HG02943 (cell line): ENCODE results near the gene QPCTL.
"Not testable (repeated sequence)": the region's sequence is repeated elsewhere in the genome, so short reads cannot be mapped to it uniquely, and the experiment has no call there.

Experiments used
- ATAC-seq: cut with Tn5 transposase; IDR thresholded peaks from one replicate; pipeline ENCODE4 v1.9.1; 2021; ENCODE audit warnings: mild to moderate bottlenecking, low read depth, moderate library complexity; ENCODE audit not compliant: unreplicated experiment

The QPCTL gene

DNA sequence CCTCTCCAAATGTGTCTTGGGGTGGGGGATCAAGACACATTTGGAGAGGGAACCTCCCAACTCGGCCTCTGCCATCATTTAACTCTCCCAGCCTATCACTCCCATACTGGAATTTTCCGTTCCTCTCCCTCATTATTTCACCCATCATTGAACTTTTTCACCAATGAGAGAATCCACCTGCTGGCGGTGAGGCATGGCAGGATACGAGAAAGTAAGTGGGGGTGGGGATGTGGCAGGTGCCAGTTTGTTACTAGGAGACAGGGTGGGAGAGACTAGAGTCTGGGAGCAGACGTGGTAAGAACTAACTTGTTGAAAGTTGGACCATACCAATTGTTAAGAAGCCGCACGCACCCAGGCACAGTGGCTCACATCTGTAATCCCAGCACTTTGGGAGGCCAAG, 17.5 kb upstream of the QPCTL start:
- no peak for ATAC-seq

GRCh38 chr19:45676851-45677263, 15.6 kb upstream of the QPCTL start:
- no peak for ATAC-seq

- ATAC-seq: no peak
Measured at GRCh38 chr19:45677351-45678230, 14.9 kb upstream of the QPCTL start.

GRCh38 chr19:45681391-45682015, 11.0 kb upstream of the QPCTL start:
- ATAC-seq: no peak

GRCh38 chr19:45682117-45682516, 10.3 kb upstream of the QPCTL start:
- ATAC-seq: no peak

GRCh38 chr19:45682908-45683307, 9.6 kb upstream of the QPCTL start:
- ATAC-seq: no peak

GRCh38 chr19:45685045-45685444, 7.4 kb upstream of the QPCTL start:
- not testable (repeated sequence) for ATAC-seq

DNA sequence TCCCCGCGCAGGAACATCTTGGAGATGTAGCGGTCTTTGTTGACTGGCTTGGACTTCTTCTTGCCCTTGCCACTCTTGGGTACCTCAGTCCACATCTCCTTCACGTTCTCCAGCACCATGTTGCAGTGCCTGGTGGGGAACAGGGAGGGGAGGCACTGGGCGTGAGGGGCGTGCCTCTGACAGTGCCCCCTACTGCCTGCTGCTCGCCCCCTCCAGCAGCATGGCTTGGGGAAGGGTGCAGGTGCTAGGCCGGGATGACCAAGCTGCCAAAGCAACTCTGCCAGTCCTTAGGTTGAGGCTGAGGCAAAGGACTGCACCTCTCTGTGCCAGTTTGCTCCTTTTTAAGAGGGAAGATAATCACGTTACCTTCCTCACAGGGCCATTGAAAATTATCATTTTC, 4.9 kb upstream of the QPCTL start:
- ATAC-seq: no peak

- ATAC-seq: peak; percentile 52
Measured at GRCh38 chr19:45691516-45692186, 815 bp upstream of the QPCTL start, which contains the start of gene SNRPD2. TSS of gene SNRPD2 (minus strand) at chr19:45691953. CDS start at chr19:45691888, 65 bp downstream.

- ATAC-seq: no peak
Measured at GRCh38 chr19:45693106-45693788, 781 bp downstream of the QPCTL start.

DNA sequence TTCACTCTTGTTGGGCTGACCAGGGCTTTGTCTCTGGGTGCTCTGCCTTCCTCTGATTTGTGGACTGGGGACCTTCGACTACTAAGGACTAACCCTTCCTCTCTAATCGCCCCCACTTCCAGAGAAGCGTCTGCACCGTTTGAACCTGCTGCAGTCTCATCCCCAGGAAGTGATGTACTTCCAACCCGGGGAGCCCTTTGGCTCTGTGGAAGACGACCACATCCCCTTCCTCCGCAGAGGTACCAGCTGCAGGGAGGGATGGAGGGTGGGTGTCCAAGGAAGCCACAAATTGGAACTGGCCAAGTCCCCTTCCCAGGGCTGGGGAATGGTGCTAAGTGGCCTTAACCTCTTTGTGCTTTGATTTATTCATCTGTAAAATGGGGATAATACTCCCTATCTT, 9.2 kb downstream of the QPCTL start:
- no peak for ATAC-seq

- ATAC-seq: no peak
Measured at GRCh38 chr19:45705115-45705514, 12.6 kb downstream of the QPCTL start.

- no peak for ATAC-seq
Measured at GRCh38 chr19:45705710-45706415, 13.4 kb downstream of the QPCTL start.

GRCh38 chr19:45710356-45711130, 18.1 kb downstream of the QPCTL start:
- ATAC-seq: no peak

- ATAC-seq: no peak
Measured at GRCh38 chr19:45711851-45712698, 19.6 kb downstream of the QPCTL start.

DNA sequence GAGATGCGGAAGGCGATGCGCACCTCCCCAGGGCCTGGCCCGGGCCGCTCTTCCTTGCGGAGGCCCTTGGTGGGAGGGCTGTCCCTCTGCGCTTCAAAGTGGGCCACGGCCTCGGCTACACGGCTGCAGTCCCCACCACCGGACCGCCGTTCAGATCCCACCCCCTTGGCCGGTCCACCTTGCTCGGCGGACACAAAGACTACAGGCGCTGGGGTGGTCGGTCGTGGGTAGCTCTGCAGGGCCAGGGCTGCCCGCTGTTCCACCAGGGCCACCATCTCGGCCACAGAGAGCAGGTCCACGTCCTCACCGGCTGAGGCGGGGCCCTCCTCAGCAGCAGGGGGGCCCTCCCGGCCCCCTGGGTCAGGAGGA, 20.2 kb downstream of the QPCTL start:
- no peak for ATAC-seq

DNA sequence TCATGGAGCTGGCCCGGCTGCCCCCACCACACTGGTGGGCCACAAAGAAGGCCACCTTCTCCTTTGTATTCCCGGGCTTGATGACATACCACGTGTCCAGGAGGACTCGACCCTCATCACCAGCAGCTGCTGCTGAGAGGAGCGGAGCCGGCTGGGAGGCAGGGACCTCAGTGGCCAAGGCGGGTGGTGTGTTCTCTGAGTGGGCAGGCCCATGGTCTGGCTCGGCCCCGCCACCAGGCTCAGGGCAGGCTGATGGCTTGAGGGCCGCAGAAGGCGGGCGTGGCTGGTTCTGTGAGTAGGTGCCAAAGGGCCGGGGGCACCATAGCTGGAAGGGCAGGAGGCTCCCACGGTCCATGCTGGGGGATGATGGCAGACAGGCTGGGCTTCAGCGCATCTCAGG, 20.7 kb downstream of the QPCTL start:
- ATAC-seq: no peak

DNA sequence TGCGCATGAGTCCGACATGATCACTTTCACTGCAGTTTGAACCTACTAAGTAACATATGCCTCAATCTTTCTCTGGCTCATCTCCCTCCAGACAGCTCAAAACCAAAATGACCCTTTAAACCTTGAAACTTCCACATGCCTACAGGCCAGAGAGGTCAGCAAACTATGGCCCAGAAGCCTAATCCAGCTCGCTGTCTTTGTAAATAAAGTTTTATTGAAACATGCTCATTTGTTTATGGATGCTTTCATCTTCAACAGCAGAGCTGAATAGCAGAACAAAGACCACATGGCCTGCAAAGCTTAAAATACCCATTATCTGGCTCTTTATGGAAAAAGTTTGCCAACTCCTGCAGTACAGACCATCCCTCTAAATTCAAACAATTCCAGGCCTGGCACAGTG, 22.7 kb downstream of the QPCTL start:
- ATAC-seq: no peak
